K562 (cell line): ENCODE measurements around the gene ASF1B. TPM values are rescaled to one million over a fixed set of nuclear protein-coding genes. Genes with fewer than 3 reads are reported as not detected.
A peak's percentile ranks its signal among the peaks of the same experiment; 100 is the strongest.

Experiments used
- AFF4 ChIP-seq: sonication (generic); formaldehyde crosslinking; IDR thresholded peaks from 2 replicates; pipeline ENCODE4 v1.8.0; 2023; ENCODE audit warnings: mild to moderate bottlenecking, missing genetic modification reagents
- CBX1 ChIP-seq: sonication (generic); IDR thresholded peaks from 2 replicates; pipeline ENCODE4 v1.6.1; 2016; ENCODE audit warnings: antibody characterized with exemption, low read depth, mild to moderate bottlenecking
- CCNT2 ChIP-seq: IDR thresholded peaks from 2 replicates; pipeline ENCODE4 v1.6.1; 2011; ENCODE audit warnings: borderline replicate concordance, low read depth, mild to moderate bottlenecking, moderate library complexity, mixed read lengths, low read length; ENCODE audit not compliant: insufficient read length; ENCODE audit errors: extremely low read depth
- E2F1 ChIP-seq: sonication (generic); formaldehyde crosslinking; IDR thresholded peaks from 2 replicates; pipeline ENCODE4 v1.8.1; 2023; ENCODE audit warnings: mild to moderate bottlenecking, missing genetic modification reagents, moderate library complexity
- ELF2 ChIP-seq: fragments of 250-450 bp; sonication (Bioruptor Pico); IDR thresholded peaks from 2 replicates; pipeline ENCODE4 v1.5.0; 2021; ENCODE audit warnings: mild to moderate bottlenecking
- GMEB1 ChIP-seq: fragments of 250-450 bp; sonication (Bioruptor Pico); IDR thresholded peaks from 2 replicates; pipeline ENCODE4 v1.4.0; 2020; ENCODE audit warnings: mild to moderate bottlenecking
- L3MBTL2 ChIP-seq: fragments of 450-650 bp; IDR thresholded peaks from 2 replicates; pipeline ENCODE4 v1.6.1; 2016; ENCODE audit warnings: mild to moderate bottlenecking, moderate library complexity
- MAZ ChIP-seq, 2 experiments: fragments of 450-650 bp in 1 of 2; sonication (generic) in 1 of 2; formaldehyde crosslinking; IDR thresholded peaks in 1 of 2; conservative IDR thresholded peaks in 1 of 2; 2 replicates each; pipeline versions ENCODE4 v1.4.0 to v1.5.0; 2020; ENCODE audit warnings: mild to moderate bottlenecking in 1 of 2, missing genetic modification reagents in 1 of 2
- MCM3 ChIP-seq: fragments of 450-650 bp; IDR thresholded peaks from 2 replicates; pipeline ENCODE4 v1.6.1; 2016
- NR1H2 ChIP-seq: sonication (generic); formaldehyde crosslinking; IDR thresholded peaks from 2 replicates; pipeline ENCODE4 v1.4.0; 2020; ENCODE audit warnings: mild to moderate bottlenecking, missing genetic modification reagents
- POLR2AphosphoS5 ChIP-seq: IDR thresholded peaks from 2 replicates; pipeline ENCODE4 v1.6.1; 2011; ENCODE audit warnings: mild to moderate bottlenecking, low read depth, low read length, moderate library complexity; ENCODE audit not compliant: control insufficient read depth, insufficient read depth
- RBM14 ChIP-seq: fragments of 200-400 bp; formaldehyde crosslinking; IDR thresholded peaks from 2 replicates; pipeline ENCODE4 v1.6.1; 2018; ENCODE audit warnings: low read depth, mild to moderate bottlenecking, low read length, moderate library complexity, borderline replicate concordance; ENCODE audit not compliant: insufficient read depth
- SRSF1 ChIP-seq: fragments of 200-400 bp; formaldehyde crosslinking; IDR thresholded peaks from 2 replicates; pipeline ENCODE4 v1.6.1; 2017; ENCODE audit warnings: mild to moderate bottlenecking, low read depth, low read length, moderate library complexity
- ZFX ChIP-seq: sonication (generic); formaldehyde crosslinking; IDR thresholded peaks from 2 replicates; pipeline ENCODE4 v1.8.0; 2022; ENCODE audit warnings: mild to moderate bottlenecking, missing genetic modification reagents, moderate library complexity
- ZNF41 ChIP-seq: fragments of 250-450 bp; sonication (Bioruptor Pico); conservative IDR thresholded peaks from 2 replicates; pipeline ENCODE4 v1.4.0; 2020; ENCODE audit warnings: mild to moderate bottlenecking
- ZNF740 ChIP-seq, 3 experiments: fragments of 200-800 bp in 1 of 3; sonication (Bioruptor generic) in 1 of 3; sonication (generic) in 1 of 3; formaldehyde crosslinking in 1 of 3; IDR thresholded peaks; 2 replicates each; pipeline versions ENCODE4 v1.6.1 to v1.8.0; 2016 to 2022; ENCODE audit warnings: mild to moderate bottlenecking in 2 of 3, missing compliant biosample characterization in 2 of 3, missing genetic modification characterization in 2 of 3, missing genetic modification reagents in 1 of 3
- polyA plus RNA-seq, 8 experiments: library from polyadenylated mRNA; depleted of rRNA in 4 of 8; stranded (reverse) in 5 of 8; unstranded in 3 of 8; fragments of >200 nt; fragmentation: Nextera tagmentation in 2 of 8; fragmentation: Illumina TruSeq in 1 of 8; extraction: Ambion mirVana in 2 of 8; extraction: Trizol in 1 of 8; gene quantifications; 2 replicates each; pipeline versions ENCODE4 v1.2.1 to v1.2.3, GENCODE V29; 2011 to 2014; ENCODE audit warnings: inconsistent platforms in 1 of 8, missing spikeins in 1 of 8
- total RNA-seq, 7 experiments: library from RNA; depleted of rRNA in 6 of 7; stranded (reverse); fragments of >200 nt in 6 of 7; fragmentation: Illumina TruSeq in 2 of 7; extraction: Trizol in 2 of 7; gene quantifications; 2 replicates each; pipeline versions ENCODE4 v1.2.1 to v1.2.3, GENCODE V29; 2011 to 2021; ENCODE audit warnings: low replicate concordance in 1 of 7
- TF ChIP-seq, protein P1 (sequence below): fragments of 450-650 bp; IDR thresholded peaks from 2 replicates; pipeline ENCODE4 v1.6.1; 2016; ENCODE audit warnings: low read depth, mild to moderate bottlenecking, moderate library complexity

ASF1B gene
- total and polyA plus RNA-seq, 9 of the 15 experiments (the other 6 are each of a cell fraction or from before 2014, with no cell fraction given), result 6.0 to 69.4 (median 53.3) TPM

DNA sequence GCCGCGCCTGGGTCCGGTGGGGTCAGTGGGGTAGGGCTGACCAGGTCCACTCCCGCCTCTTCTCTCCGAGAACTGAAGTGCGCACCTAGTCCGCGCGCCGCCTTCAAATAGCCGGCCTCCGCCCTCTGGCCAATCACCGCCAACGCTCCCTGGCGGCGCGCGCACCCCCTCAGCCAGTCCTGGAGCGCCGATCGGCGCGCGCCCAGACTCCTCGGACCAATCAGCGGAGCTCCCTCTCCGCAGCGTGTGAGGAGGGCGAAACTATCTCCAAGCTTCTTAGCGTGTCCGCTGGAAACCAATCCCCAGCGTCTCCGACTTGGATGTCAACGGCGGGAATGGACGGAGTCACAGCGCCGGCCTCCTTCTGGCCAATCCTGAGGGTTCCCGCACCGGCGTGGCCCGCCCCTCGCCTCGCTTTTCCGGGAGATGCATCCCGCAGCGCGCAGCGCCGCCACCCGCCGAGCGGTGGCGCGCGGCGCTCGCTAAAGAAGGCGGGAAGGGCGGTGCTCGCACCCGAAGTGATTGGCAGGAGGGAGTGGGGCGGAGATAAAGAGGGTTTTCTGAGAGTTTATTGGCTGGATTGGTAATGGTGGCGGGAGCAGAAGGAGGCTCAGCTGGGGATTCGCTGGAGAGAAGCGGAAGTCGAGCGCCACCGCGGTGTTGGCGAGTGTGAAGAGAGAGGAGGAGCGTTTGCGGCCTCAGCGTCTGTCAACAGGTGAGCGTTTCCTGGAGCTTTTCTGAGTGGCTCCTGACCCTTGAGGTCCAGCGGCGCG, at the start of gene ASF1B (continued):
- 0 out of 2 replicates have a peak, but pooled peaks have one; percentile 0 for TF ChIP-seq RBM14
- TF ChIP-seq E2F1 (CRISPR knock-in tag), result peak; percentile 97
- peak; percentile 93 for TF ChIP-seq ELF2 (CRISPR knock-in tag)
- peak; percentile 3; the same call in 1 of the 2 replicates for TF ChIP-seq ZFX (CRISPR knock-in tag)
- TF ChIP-seq, protein P1, sequence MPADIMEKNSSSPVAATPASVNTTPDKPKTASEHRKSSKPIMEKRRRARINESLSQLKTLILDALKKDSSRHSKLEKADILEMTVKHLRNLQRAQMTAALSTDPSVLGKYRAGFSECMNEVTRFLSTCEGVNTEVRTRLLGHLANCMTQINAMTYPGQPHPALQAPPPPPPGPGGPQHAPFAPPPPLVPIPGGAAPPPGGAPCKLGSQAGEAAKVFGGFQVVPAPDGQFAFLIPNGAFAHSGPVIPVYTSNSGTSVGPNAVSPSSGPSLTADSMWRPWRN, result 0 out of 2 replicates have a peak, but pooled peaks have one; percentile 16
- peak; percentile 85; the same call in 1 of the 2 replicates for TF ChIP-seq POLR2AphosphoS5
- TF ChIP-seq NR1H2 (CRISPR knock-in tag), result 0 out of 2 replicates have a peak, but pooled peaks have one; percentile 25
- peak; percentile 16 to 48 for TF ChIP-seq MAZ (CRISPR knock-in tag; conservative IDR thresholded peaks at IDR 0.05 in 1 of 2, IDR thresholded peaks at IDR 0.05 in 1 of 2)
- TF ChIP-seq ZNF41, result no peak
- TF ChIP-seq ZNF740 (CRISPR knock-in tag; IDR thresholded peaks at IDR 0.05), result peak; percentile 60; the same call in 1 of the 2 replicates
- no peak for TF ChIP-seq ZNF740 (tag; IDR thresholded peaks at IDR 0.05)
- peak; percentile 74; the same call in 1 of the 2 replicates for TF ChIP-seq CBX1
- peak; percentile 98 for TF ChIP-seq L3MBTL2
- TF ChIP-seq SRSF1, result no peak
- 0 out of 2 replicates have a peak, but pooled peaks have one; percentile 3 for TF ChIP-seq AFF4 (CRISPR knock-in tag)
- TF ChIP-seq MCM3, result no peak
- peak; percentile 79 for TF ChIP-seq GMEB1 (CRISPR knock-in tag)
- peak; percentile 77 for TF ChIP-seq CCNT2
